ENCODE measurements around the gene MFSD6L. TPM values are rescaled to one million over a fixed set of nuclear protein-coding genes. Genes with fewer than 3 reads are reported as not detected.

The MFSD6L gene
- total RNA-seq, 1 experiment from 2014 or later = 2.1 TPM

DNA sequence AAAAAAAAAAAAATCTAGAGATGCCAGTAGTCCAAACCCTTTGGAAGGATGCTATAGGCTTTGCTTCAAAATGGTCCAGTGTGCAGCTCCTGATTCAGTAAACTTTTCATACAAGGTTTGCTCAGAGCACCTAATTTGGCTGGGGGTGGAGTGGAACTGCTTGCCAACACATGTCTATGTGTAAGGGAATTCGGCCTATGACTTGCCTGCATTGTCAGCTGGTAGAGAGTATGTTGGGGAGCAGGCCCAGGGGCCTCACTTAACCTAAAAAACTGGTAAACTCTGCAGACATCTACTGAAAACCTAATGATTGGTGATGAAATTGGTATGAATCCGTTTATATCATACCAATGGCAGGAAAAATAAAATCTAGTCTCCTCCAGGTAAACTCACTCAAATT, 1.5 kb upstream of the MFSD6L start:
- no peaks in the 10 kb centered on the region for H3K9me3 Mint-ChIP-seq
- Histone ChIP-seq H3K56ac (ENCODE audit: insufficient read length, low read depth, low read length) (no peak overlapping the region), H3K4me1 (ENCODE audit: insufficient read depth, low read length) (no peaks in the 10 kb centered on the region), H4K91ac (ENCODE audit: insufficient read length, low read depth, low read length) (no peak overlapping the region), H3K4ac (ENCODE audit: low read depth, low read length) (no peak overlapping the region), H3K27ac (ENCODE audit: insufficient read length, low read depth, low read length) (no peak overlapping the region), H3K23ac (ENCODE audit: insufficient read length, low read depth, low read length) (no peak overlapping the region), H3K9me3 (ENCODE audit: control insufficient read depth, low read depth, low read length) (no peaks in the 10 kb centered on the region), H3K18ac (ENCODE audit: insufficient read length, low read depth, low read length) (no peak overlapping the region), H2BK20ac (ENCODE audit: low read depth, low read length, poor library complexity, severe bottlenecking) (no peak overlapping the region), H2BK5ac (ENCODE audit: insufficient read length, low read length) (no peak overlapping the region), H2AFZ (ENCODE audit: low read length) (no peak overlapping the region), H3K27me3 (ENCODE audit: insufficient read depth, low read length) (no peaks in the 10 kb centered on the region), H2BK15ac (ENCODE audit: low read depth, low read length) (no peak overlapping the region), H4K20me1 (ENCODE audit: control insufficient read depth, insufficient read depth, insufficient read length) (no peaks in the 10 kb centered on the region), H3K9ac (ENCODE audit: extremely low read depth, insufficient read length, low read length) (no peak overlapping the region), H3K23me2 (ENCODE audit: insufficient read length, low read depth, low read length, poor library complexity, severe bottlenecking) (no peaks in the 10 kb centered on the region), H2BK12ac (ENCODE audit: insufficient read length, low read depth, low read length) (no peak overlapping the region), H3K14ac (ENCODE audit: insufficient read depth, low read length) (no peak overlapping the region), H4K5ac (ENCODE audit: insufficient read length, low read depth, low read length) (no peak overlapping the region), H3K79me1 (ENCODE audit: insufficient read depth, low read depth, low read length, poor library complexity, severe bottlenecking) (no peaks in the 10 kb centered on the region), H2AK5ac (ENCODE audit: insufficient read length, low read length) (no peak overlapping the region), H4K8ac (replicated peaks; ENCODE audit: insufficient read length, low read depth, low read length) (no peak overlapping the region), H3K4me2 (ENCODE audit: insufficient read depth, insufficient read length, low read length) (no peak overlapping the region), H3T11ph (ENCODE audit: low read length) (no peak overlapping the region), H2BK120ac (ENCODE audit: low read depth, low read length, poor library complexity, severe bottlenecking) (no peak overlapping the region), H3K79me2 (ENCODE audit: insufficient read depth, low read length) (no peaks in the 10 kb centered on the region)
- no peak overlapping the region for H3K27ac Mint-ChIP-seq
- H3K4me3 Mint-ChIP-seq = no peak overlapping the region
- no peaks in the 10 kb centered on the region for H3K36me3 Mint-ChIP-seq (ENCODE audit: insufficient read depth in 1 of 3, low read depth in 3 of 3)
- TF ChIP-seq, protein P1, sequence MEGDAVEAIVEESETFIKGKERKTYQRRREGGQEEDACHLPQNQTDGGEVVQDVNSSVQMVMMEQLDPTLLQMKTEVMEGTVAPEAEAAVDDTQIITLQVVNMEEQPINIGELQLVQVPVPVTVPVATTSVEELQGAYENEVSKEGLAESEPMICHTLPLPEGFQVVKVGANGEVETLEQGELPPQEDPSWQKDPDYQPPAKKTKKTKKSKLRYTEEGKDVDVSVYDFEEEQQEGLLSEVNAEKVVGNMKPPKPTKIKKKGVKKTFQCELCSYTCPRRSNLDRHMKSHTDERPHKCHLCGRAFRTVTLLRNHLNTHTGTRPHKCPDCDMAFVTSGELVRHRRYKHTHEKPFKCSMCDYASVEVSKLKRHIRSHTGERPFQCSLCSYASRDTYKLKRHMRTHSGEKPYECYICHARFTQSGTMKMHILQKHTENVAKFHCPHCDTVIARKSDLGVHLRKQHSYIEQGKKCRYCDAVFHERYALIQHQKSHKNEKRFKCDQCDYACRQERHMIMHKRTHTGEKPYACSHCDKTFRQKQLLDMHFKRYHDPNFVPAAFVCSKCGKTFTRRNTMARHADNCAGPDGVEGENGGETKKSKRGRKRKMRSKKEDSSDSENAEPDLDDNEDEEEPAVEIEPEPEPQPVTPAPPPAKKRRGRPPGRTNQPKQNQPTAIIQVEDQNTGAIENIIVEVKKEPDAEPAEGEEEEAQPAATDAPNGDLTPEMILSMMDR (conservative IDR thresholded peaks at IDR 0.05) = no peak
- H3K4me1 Mint-ChIP-seq = peaks cover 24 to 39% of the 10 kb centered on the region in 2 experiments
- H3K27me3 Mint-ChIP-seq (ENCODE audit: low read depth) = peaks cover 1% of the 10 kb centered on the region
- WGBS (ENCODE audit: extremely low coverage, insufficient read length, low lambda C conversion rate) = no CpG with 5 or more reads among the region's 2 CpGs
- peak; percentile 12 for DNase-seq
